Mononuclear cell (primary cell): Measurements from ENCODE around the gene ST6GALNAC3. TPM values are rescaled to one million over a fixed set of nuclear protein-coding genes. Genes with fewer than 3 reads are reported as not detected.

ENCODE experiments used
- H3K27me3 ChIP-seq: 2 replicates; pipeline ENCODE4 v1.6.0; 2011; ENCODE audit warnings: low read length, control low read depth; ENCODE audit not compliant: insufficient read depth
- H3K4me1 ChIP-seq: 2 replicates; pipeline ENCODE4 v1.5.1; 2011; ENCODE audit warnings: mild to moderate bottlenecking, low read length, control low read depth; ENCODE audit not compliant: insufficient read depth
- H3K4me3 ChIP-seq: 2 replicates; pipeline ENCODE4 v1.5.1; 2011; ENCODE audit warnings: mild to moderate bottlenecking, low read length, moderate library complexity
- H3K9me3 ChIP-seq: 2 replicates; pipeline ENCODE4 v1.5.1; 2011; ENCODE audit warnings: low read depth, mild to moderate bottlenecking, control low read depth, low read length
- total RNA-seq: library from RNA; depleted of rRNA; stranded (reverse); fragments of >200 nt; gene quantifications from one replicate; pipeline ENCODE4 v1.2.3, GENCODE V29; 2012

ST6GALNAC3 gene
- total RNA-seq, 1 donor: 3.5 TPM

GRCh38 chr1:76291191-76291590, 216.6 kb downstream of the ST6GALNAC3 start:
- H3K4me3 ChIP-seq: no peak overlapping the region
- no peaks in the 10 kb centered on the region for H3K27me3 ChIP-seq
- H3K9me3 ChIP-seq: no peaks in the 10 kb centered on the region
- H3K4me1 ChIP-seq: peaks cover 7% of the 10 kb centered on the region

- H3K4me3 ChIP-seq: no peak overlapping the region
- no peaks in the 10 kb centered on the region for H3K27me3 ChIP-seq
- peaks cover 7% of the 10 kb centered on the region for H3K4me1 ChIP-seq
- H3K9me3 ChIP-seq: no peaks in the 10 kb centered on the region
Observed at GRCh38 chr1:76291737-76292136, 217.2 kb downstream of the ST6GALNAC3 start.

GRCh38 chr1:76292418-76293184, 218.1 kb downstream of the ST6GALNAC3 start:
- H3K27me3 ChIP-seq: no peaks in the 10 kb centered on the region
- H3K9me3 ChIP-seq: no peaks in the 10 kb centered on the region
- peaks cover 7% of the 10 kb centered on the region for H3K4me1 ChIP-seq
- no peak overlapping the region for H3K4me3 ChIP-seq

GRCh38 chr1:76293831-76294230, 219.3 kb downstream of the ST6GALNAC3 start:
- Histone ChIP-seq H3K4me3 (no peak overlapping the region), H3K9me3 (no peaks in the 10 kb centered on the region), H3K27me3 (no peaks in the 10 kb centered on the region), H3K4me1 (peaks cover 7% of the 10 kb centered on the region)

- H3K4me1 ChIP-seq: peaks cover 7% of the 10 kb centered on the region
- H3K4me3 ChIP-seq: no peak overlapping the region
- H3K27me3 ChIP-seq: no peaks in the 10 kb centered on the region
- H3K9me3 ChIP-seq: no peaks in the 10 kb centered on the region
Observed at GRCh38 chr1:76294482-76295194, 220.1 kb downstream of the ST6GALNAC3 start.

GRCh38 chr1:76298399-76298798, 223.9 kb downstream of the ST6GALNAC3 start:
- Histone ChIP-seq H3K9me3 (no peaks in the 10 kb centered on the region), H3K4me1 (no peaks in the 10 kb centered on the region), H3K27me3 (no peaks in the 10 kb centered on the region), H3K4me3 (no peak overlapping the region)

- Histone ChIP-seq H3K4me1 (no peaks in the 10 kb centered on the region), H3K4me3 (no peak overlapping the region), H3K27me3 (no peaks in the 10 kb centered on the region), H3K9me3 (no peaks in the 10 kb centered on the region)
Observed at GRCh38 chr1:76299036-76299435, 224.5 kb downstream of the ST6GALNAC3 start.

- Histone ChIP-seq H3K27me3 (no peaks in the 10 kb centered on the region), H3K9me3 (no peaks in the 10 kb centered on the region), H3K4me1 (no peaks in the 10 kb centered on the region), H3K4me3 (no peak overlapping the region)
Observed at GRCh38 chr1:76300556-76300955, 226.0 kb downstream of the ST6GALNAC3 start.

GRCh38 chr1:76302711-76303339, 228.3 kb downstream of the ST6GALNAC3 start:
- Histone ChIP-seq H3K4me3 (no peak overlapping the region), H3K4me1 (no peaks in the 10 kb centered on the region), H3K9me3 (no peaks in the 10 kb centered on the region), H3K27me3 (no peaks in the 10 kb centered on the region)

- H3K4me3 ChIP-seq: no peak overlapping the region
Observed at GRCh38 chr1:76303340-76303717, 228.8 kb downstream of the ST6GALNAC3 start.

GRCh38 chr1:76313304-76313703, 238.8 kb downstream of the ST6GALNAC3 start:
- H3K4me1 ChIP-seq: no peaks in the 10 kb centered on the region
- H3K27me3 ChIP-seq: no peaks in the 10 kb centered on the region
- no peaks in the 10 kb centered on the region for H3K9me3 ChIP-seq
- H3K4me3 ChIP-seq: no peak overlapping the region

More at GRCh38 chr1:76303340-76303717, 228.8 kb downstream of the ST6GALNAC3 start:
- Histone ChIP-seq H3K4me1 (no peaks in the 10 kb centered on the region), H3K9me3 (no peaks in the 10 kb centered on the region), H3K27me3 (no peaks in the 10 kb centered on the region)

GRCh38 chr1:76314730-76315129, 240.2 kb downstream of the ST6GALNAC3 start:
- no peaks in the 10 kb centered on the region for H3K9me3 ChIP-seq
- no peaks in the 10 kb centered on the region for H3K27me3 ChIP-seq
- H3K4me1 ChIP-seq: no peaks in the 10 kb centered on the region

GRCh38 chr1:76317299-76317900, 242.9 kb downstream of the ST6GALNAC3 start:
- H3K27me3 ChIP-seq: no peaks in the 10 kb centered on the region
- H3K4me1 ChIP-seq: no peaks in the 10 kb centered on the region
- no peak overlapping the region for H3K4me3 ChIP-seq
- H3K9me3 ChIP-seq: no peaks in the 10 kb centered on the region

More at GRCh38 chr1:76314730-76315129, 240.2 kb downstream of the ST6GALNAC3 start:
- H3K4me3 ChIP-seq: no peak overlapping the region

GRCh38 chr1:76330991-76331603, 256.6 kb downstream of the ST6GALNAC3 start:
- no peaks in the 10 kb centered on the region for H3K9me3 ChIP-seq
- H3K27me3 ChIP-seq: no peaks in the 10 kb centered on the region
- no peak overlapping the region for H3K4me3 ChIP-seq
- no peaks in the 10 kb centered on the region for H3K4me1 ChIP-seq

- Histone ChIP-seq H3K9me3 (no peaks in the 10 kb centered on the region), H3K27me3 (no peaks in the 10 kb centered on the region), H3K4me1 (no peaks in the 10 kb centered on the region), H3K4me3 (no peak overlapping the region)
Observed at GRCh38 chr1:76335882-76336281, 261.3 kb downstream of the ST6GALNAC3 start.
